Activated effector memory CD4-positive, alpha-beta T cell treated with Interleukin-2 at 50 U/mL for 16 hours (primary cell): ENCODE results near the gene CYP3A7.
"Not testable (repeated sequence)": the region's sequence is repeated elsewhere in the genome, so short reads cannot be mapped to it uniquely, and the experiment has no call there.

ENCODE experiments used
- DNase-seq: peaks from one replicate; pipeline ENCODE4 v3.0.0-alpha.2; 2020

CYP3A7 gene

GRCh38 chr7:99698867-99699730, 35.9 kb downstream of the CYP3A7 start:
- DNase-seq, result not testable (repeated sequence)

GRCh38 chr7:99694912-99695304, 40.1 kb downstream of the CYP3A7 start:
- DNase-seq, result no peak

GRCh38 chr7:99694201-99694911, 40.6 kb downstream of the CYP3A7 start:
- no peak for DNase-seq

GRCh38 chr7:99693427-99694200, 41.4 kb downstream of the CYP3A7 start:
- DNase-seq, result no peak

- no peak for DNase-seq
These were observed 41.9 kb downstream of the CYP3A7 start for GRCh38 chr7:99693100-99693426.

- DNase-seq, result not testable (repeated sequence)
These were observed 42.4 kb downstream of the CYP3A7 start for GRCh38 chr7:99692563-99692962.

- not testable (repeated sequence) for DNase-seq
These were observed 43.3 kb downstream of the CYP3A7 start for GRCh38 chr7:99691658-99692057.

GRCh38 chr7:99690918-99691317, 44.1 kb downstream of the CYP3A7 start:
- DNase-seq, result not testable (repeated sequence)

GRCh38 chr7:99685871-99686608, 49.0 kb downstream of the CYP3A7 start:
- DNase-seq, result not testable (repeated sequence)

GRCh38 chr7:99685129-99685758, 49.8 kb downstream of the CYP3A7 start:
- no peak for DNase-seq

GRCh38 chr7:99679400-99680191, 55.4 kb downstream of the CYP3A7 start, which contains the start of gene CYP3A5:
TSS of gene CYP3A5 (minus strand) at chr7:99679996. CDS start at chr7:99679896, 100 bp downstream.
- DNase-seq, result no peak

- DNase-seq, result no peak
These were observed 56.0 kb downstream of the CYP3A7 start for GRCh38 chr7:99679032-99679399.

- DNase-seq, result no peak
These were observed 57.3 kb downstream of the CYP3A7 start for GRCh38 chr7:99677648-99678045.

- DNase-seq, result no peak
These were observed 57.9 kb downstream of the CYP3A7 start for GRCh38 chr7:99677013-99677647.

GRCh38 chr7:99674995-99675742, 59.8 kb downstream of the CYP3A7 start:
- no peak for DNase-seq

- DNase-seq, result no peak
These were observed 62.4 kb downstream of the CYP3A7 start for GRCh38 chr7:99672573-99672972.

GRCh38 chr7:99669782-99670181, 65.2 kb downstream of the CYP3A7 start:
- DNase-seq, result no peak

- no peak for DNase-seq
These were observed 66.5 kb downstream of the CYP3A7 start for GRCh38 chr7:99668541-99668940.

GRCh38 chr7:99667179-99667578, 67.8 kb downstream of the CYP3A7 start:
- no peak for DNase-seq

- no peak for DNase-seq
These were observed 69.0 kb downstream of the CYP3A7 start for GRCh38 chr7:99666013-99666395.
